Fibroblast of villous mesenchyme (primary cell): Measurements from ENCODE around the gene ADGRL3. TPM values are rescaled to one million over a fixed set of nuclear protein-coding genes. Genes with fewer than 3 reads are reported as not detected.
A peak's percentile ranks its signal among the peaks of the same experiment; 100 is the strongest.

Experiments used
- DNase-seq: peaks from one replicate; pipeline ENCODE4 v3.0.0-alpha.2; 2010; ENCODE audit warnings: low read depth
- H3K4me3 ChIP-seq: 2 replicates; pipeline ENCODE4 v1.5.1; 2011; ENCODE audit warnings: low read depth, mild to moderate bottlenecking, low read length
- total RNA-seq: library from RNA; depleted of rRNA; stranded (reverse); fragments of >200 nt; gene quantifications from 2 replicates; pipeline ENCODE4 v1.2.3, GENCODE V29; 2012
- TF ChIP-seq, protein P1 (sequence below): IDR thresholded peaks from 2 replicates; pipeline ENCODE4 v1.5.1; 2012; ENCODE audit warnings: low read depth, mild to moderate bottlenecking, low read length; ENCODE audit not compliant: insufficient read depth

ADGRL3 gene
- total RNA-seq, 1 donor = 2.2 TPM

- H3K4me3 ChIP-seq = no peak overlapping the region
- TF ChIP-seq, protein P1, sequence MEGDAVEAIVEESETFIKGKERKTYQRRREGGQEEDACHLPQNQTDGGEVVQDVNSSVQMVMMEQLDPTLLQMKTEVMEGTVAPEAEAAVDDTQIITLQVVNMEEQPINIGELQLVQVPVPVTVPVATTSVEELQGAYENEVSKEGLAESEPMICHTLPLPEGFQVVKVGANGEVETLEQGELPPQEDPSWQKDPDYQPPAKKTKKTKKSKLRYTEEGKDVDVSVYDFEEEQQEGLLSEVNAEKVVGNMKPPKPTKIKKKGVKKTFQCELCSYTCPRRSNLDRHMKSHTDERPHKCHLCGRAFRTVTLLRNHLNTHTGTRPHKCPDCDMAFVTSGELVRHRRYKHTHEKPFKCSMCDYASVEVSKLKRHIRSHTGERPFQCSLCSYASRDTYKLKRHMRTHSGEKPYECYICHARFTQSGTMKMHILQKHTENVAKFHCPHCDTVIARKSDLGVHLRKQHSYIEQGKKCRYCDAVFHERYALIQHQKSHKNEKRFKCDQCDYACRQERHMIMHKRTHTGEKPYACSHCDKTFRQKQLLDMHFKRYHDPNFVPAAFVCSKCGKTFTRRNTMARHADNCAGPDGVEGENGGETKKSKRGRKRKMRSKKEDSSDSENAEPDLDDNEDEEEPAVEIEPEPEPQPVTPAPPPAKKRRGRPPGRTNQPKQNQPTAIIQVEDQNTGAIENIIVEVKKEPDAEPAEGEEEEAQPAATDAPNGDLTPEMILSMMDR = no peak
- DNase-seq = no peak
These were observed 722.6 kb downstream of the ADGRL3 start for GRCh38 chr4:61922766-61923165.

GRCh38 chr4:61923179-61923578, 723.1 kb downstream of the ADGRL3 start:
- TF ChIP-seq, protein P1 = no peak
- DNase-seq = no peak
- no peak overlapping the region for H3K4me3 ChIP-seq

- TF ChIP-seq, protein P1 = no peak
- H3K4me3 ChIP-seq = no peak overlapping the region
- DNase-seq = no peak
These were observed 724.0 kb downstream of the ADGRL3 start for GRCh38 chr4:61924131-61924530.

DNA sequence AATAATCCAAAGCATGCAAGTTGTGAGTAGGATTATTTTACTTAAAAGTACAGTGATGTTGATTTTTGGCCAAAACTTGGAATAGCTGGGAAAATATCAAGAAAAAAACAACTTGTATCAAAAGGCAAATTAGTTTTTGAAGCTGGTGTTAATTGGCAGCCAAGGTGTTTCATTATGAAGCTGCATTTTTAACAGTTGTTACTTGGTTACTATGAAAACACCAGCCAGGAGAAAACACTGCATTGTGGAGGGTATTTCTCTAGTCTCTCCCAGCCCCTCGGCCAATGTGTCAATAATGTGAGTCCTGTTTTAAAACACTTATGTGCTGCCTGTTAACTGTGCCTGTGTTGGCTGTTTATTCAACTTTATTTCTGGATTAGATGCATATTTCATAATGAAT, 733.4 kb downstream of the ADGRL3 start:
- H3K4me3 ChIP-seq = no peak overlapping the region
- TF ChIP-seq, protein P1 = no peak
- DNase-seq = no peak

DNA sequence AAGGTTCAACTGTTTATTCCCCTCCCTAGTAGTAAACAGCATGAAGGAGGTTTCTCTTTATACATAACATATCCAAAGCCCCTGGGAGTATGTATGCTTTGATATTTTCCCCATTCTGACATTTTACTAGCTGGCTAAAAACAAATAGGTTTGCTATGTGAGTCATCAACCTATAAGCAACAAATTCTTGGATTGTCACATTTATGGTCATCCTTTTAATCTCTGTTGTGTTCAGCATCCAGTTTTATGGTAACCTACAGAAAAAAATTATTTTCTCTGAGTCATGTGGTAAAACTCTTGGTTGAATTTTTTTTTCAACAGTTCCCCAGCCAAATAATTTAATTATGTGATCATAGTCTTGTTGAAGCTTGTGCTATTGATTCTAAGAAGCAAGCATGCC, 734.1 kb downstream of the ADGRL3 start:
- H3K4me3 ChIP-seq = no peak overlapping the region
- TF ChIP-seq, protein P1 = no peak
- peak; percentile 3 for DNase-seq

DNA sequence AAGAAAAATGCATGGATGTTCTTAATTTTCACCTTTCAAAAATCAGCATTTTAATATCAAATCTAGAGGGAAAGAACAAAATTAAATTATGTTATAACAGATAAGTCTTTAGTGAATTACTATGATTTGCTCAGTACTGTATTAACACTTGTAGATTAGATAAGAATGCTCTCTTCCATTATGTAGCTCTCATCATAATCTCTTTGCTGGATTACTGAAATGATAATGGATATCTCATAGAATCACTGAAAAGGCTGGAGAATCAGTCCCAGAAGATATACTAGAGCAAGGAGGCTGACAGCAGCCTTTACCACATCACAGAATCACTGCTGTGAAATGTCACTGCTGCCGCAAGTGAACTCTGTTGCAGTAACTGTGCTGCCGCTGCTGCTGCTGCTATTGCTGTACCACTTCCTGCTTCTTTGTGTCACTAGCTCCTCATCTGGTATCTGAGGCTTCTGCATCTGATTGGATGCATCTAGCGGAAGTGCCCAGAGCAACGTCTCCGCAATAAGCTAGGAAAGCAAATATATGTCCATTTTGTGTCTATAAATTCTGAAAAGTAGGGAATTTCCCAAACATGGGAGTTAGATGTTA, 738.2 kb downstream of the ADGRL3 start:
- DNase-seq = no peak
- H3K4me3 ChIP-seq = no peak overlapping the region
- TF ChIP-seq, protein P1 = no peak

DNA sequence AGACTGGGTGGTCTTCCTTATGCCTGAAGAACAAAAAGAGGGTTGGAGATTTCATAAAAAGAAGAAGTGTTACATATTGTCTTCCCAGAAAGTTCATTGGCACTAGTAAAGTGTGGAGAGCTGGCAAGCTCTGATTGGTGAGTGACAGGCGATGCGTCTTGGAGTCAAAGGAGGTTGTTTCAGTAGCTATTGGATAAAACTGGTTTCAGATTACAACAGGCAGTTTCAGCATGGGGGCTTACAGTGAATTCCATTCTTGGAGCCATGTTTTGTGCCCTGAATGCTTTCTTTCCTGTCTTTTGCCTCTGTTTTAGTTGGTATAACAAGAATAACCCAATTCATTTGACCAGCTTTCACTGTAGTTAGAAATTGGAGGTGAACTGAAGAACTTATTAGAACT, 750.5 kb downstream of the ADGRL3 start:
- DNase-seq = no peak
- TF ChIP-seq, protein P1 = no peak
- no peak overlapping the region for H3K4me3 ChIP-seq
